Right atrium auricular region (tissue), 2 donors: ENCODE measurements around the gene QPCT. TPM values are rescaled to one million over a fixed set of nuclear protein-coding genes. Genes with fewer than 3 reads are reported as not detected.

Experiments
- DNase-seq: peaks from one replicate; pipeline ENCODE4 v3.0.0-alpha.2; 2019; ENCODE audit warnings: low spot score
- H3K27ac ChIP-seq, 2 donors: fragments of 200-600 bp; sonication (generic); 1 replicate in 1 of 2; 2 replicates in 1 of 2; pipeline ENCODE4 v1.5.1; 2016 to 2019
- H3K27me3 ChIP-seq, 2 donors: fragments of 200-600 bp; sonication (generic); one replicate each; pipeline versions ENCODE4 v1.5.1 to v1.6.0; 2017 to 2019
- H3K36me3 ChIP-seq: fragments of 200-600 bp; sonication (generic); one replicate; pipeline ENCODE4 v1.5.1; 2016
- H3K4me1 ChIP-seq, 2 donors: fragments of 200-600 bp; sonication (generic); one replicate each; pipeline versions ENCODE4 v1.5.1 to v1.6.0; 2017 to 2019
- H3K4me3 ChIP-seq, 2 donors: fragments of 200-600 bp; sonication (generic); 1 replicate in 1 of 2; 2 replicates in 1 of 2; pipeline ENCODE4 v1.5.1; 2017 to 2019; ENCODE audit warnings: mild to moderate bottlenecking in 1 of 2, moderate library complexity in 1 of 2
- H3K9me3 ChIP-seq, 2 donors: fragments of 200-600 bp; sonication (generic); one replicate each; pipeline ENCODE4 v1.5.1; 2019
- total RNA-seq, 2 donors: library from RNA; depleted of rRNA; stranded (reverse); fragments of >200 nt; gene quantifications; one replicate each; pipeline ENCODE4 v1.1.0, GENCODE V29; 2016
- TF ChIP-seq, protein P1 (sequence below), 2 donors: fragments of 200-600 bp; sonication (generic); IDR thresholded peaks; one replicate each; pipeline ENCODE4 v1.5.1; 2019; ENCODE audit warnings: antibody characterized with exemption in 2 of 2

QPCT gene
- total RNA-seq, 2 donors from 2014 or later = 1.1 to 10.1 TPM

DNA sequence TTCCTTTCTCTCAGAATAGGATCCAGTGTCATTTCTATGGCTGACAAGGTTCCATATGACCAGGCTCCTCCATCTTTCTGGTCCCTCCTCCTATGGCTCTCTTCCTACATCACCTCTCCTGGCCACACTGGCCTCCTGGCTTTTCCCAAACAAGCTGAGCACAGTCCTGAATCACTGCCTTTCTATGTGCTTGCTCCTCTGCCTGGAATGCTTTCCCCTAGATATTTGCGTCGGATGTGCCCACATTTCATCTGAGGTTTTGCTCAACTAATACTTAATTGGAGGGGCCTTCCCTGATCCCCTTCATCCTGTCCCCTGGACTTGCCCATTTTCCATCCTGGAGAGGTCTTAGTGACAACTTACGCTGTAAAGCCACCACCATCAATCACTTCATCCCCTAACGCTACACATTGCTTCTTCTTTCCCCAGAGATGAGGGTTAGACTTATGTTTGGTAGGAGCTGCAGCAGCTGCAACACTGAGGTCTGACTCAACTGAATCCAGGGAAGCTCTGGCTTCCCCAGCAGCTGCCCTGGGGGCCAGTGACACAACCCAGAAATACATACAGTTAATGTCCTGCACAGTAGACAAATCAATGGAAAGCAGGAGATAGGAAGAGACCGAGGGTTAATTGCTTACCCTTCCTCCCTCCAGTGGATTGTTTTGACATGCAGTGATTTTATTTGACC is 42.9 kb downstream of the QPCT start:
- no peak for DNase-seq
- H3K36me3 ChIP-seq = no peaks in the 10 kb centered on the region
- TF ChIP-seq, protein P1, sequence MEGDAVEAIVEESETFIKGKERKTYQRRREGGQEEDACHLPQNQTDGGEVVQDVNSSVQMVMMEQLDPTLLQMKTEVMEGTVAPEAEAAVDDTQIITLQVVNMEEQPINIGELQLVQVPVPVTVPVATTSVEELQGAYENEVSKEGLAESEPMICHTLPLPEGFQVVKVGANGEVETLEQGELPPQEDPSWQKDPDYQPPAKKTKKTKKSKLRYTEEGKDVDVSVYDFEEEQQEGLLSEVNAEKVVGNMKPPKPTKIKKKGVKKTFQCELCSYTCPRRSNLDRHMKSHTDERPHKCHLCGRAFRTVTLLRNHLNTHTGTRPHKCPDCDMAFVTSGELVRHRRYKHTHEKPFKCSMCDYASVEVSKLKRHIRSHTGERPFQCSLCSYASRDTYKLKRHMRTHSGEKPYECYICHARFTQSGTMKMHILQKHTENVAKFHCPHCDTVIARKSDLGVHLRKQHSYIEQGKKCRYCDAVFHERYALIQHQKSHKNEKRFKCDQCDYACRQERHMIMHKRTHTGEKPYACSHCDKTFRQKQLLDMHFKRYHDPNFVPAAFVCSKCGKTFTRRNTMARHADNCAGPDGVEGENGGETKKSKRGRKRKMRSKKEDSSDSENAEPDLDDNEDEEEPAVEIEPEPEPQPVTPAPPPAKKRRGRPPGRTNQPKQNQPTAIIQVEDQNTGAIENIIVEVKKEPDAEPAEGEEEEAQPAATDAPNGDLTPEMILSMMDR (IDR thresholded peaks at IDR 0.05) = no peak
- H3K4me3 ChIP-seq = no peak overlapping the region
- no peaks in the 10 kb centered on the region for H3K27me3 ChIP-seq
- peaks cover 0 to 12% of the 10 kb centered on the region in 2 donors for H3K4me1 ChIP-seq
- no peak overlapping the region for H3K27ac ChIP-seq
- H3K9me3 ChIP-seq = no peaks in the 10 kb centered on the region

DNA sequence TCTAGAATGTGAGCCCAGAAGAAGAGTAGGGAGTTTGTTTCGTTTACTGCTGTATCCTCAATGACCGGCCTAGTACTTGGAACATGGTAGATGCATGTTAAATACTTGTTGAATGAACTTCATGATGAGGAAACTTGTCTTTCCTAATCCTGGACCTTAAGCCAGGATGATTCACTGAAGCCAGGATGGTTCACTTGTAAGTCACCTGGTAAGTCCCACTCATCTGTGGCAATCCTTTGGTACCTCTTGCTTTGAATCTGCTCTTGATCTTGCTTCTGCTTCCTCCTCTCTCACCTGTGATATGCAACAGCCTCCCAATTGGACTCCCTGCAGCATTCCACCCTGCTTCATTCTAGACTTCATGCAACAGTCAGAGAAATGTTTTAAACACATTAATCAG is 43.6 kb downstream of the QPCT start:
- Histone ChIP-seq H3K9me3 (no peaks in the 10 kb centered on the region), H3K27ac (no peak overlapping the region), H3K4me1 (peaks cover 0 to 12% of the 10 kb centered on the region in 2 donors), H3K4me3 (no peak overlapping the region), H3K27me3 (no peaks in the 10 kb centered on the region), H3K36me3 (no peaks in the 10 kb centered on the region)
- TF ChIP-seq, protein P1 (IDR thresholded peaks at IDR 0.05) = no peak
- DNase-seq = no peak

DNA sequence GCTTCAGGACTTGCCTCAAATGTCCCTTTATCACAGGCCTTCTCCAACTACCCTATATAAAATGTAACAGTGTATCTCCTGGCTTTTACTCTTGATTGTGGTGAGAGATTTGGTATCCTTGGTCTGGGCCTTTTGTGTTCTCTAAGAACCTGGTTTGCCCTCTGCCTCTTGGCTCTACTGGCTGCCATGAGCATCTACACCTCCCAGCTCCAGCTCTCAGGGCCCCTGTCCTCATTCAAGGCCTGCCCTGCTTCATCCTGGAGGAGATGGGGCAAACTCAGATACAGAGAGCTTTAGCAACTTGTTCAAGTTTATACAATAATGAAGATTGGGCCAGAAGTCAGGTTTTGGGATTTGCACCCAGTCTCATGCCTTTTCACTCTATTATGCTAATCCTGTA is 45.0 kb downstream of the QPCT start:
- H3K4me1 ChIP-seq = peaks cover 0 to 12% of the 10 kb centered on the region in 2 donors
- DNase-seq = no peak
- H3K36me3 ChIP-seq = no peaks in the 10 kb centered on the region
- H3K4me3 ChIP-seq = no peak overlapping the region
- TF ChIP-seq, protein P1 (IDR thresholded peaks at IDR 0.05) = no peak
- H3K27me3 ChIP-seq = no peaks in the 10 kb centered on the region
- H3K27ac ChIP-seq = no peak overlapping the region
- no peaks in the 10 kb centered on the region for H3K9me3 ChIP-seq

DNA sequence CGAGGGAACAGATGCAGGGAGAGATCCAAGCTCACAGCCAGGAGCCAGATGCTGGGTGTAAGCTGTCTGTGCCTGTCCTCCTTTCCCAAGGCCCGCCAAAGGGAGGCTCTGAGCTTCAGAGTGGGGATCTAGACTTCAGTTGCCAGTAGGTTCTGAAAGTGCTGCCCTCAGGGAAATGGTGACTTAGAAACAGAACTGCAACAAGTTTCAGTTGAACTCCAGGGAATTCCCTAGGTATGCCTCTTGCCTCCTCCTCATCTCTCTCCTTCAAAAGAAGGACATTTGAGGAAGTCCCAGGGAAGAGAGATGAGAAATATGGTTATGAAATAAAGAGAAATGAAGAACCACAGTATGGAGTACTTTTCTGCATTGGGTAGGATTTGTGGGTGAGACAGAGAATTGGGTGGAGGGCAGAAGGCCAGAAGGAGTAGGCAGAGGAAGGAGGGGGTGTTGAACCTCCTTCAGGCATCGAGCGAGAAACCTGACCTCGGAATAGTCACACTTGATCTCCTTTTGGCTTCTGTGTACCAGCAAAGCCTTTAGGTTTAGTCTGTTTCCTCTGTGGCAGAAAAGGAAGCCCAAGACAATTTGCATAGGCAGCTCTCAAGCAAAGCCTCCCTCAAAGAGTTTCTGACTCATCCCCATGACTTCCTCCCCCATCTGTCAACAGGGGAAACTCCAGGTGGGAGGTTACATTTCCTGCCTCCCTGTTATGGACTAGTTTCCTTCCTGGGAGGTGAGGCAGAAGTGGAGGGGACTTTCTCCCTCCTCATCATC is 45.7 kb downstream of the QPCT start:
- Histone ChIP-seq H3K27me3 (no peaks in the 10 kb centered on the region), H3K4me3 (no peak overlapping the region), H3K9me3 (no peaks in the 10 kb centered on the region), H3K27ac (no peak overlapping the region), H3K36me3 (no peaks in the 10 kb centered on the region), H3K4me1 (peaks cover 0 to 12% of the 10 kb centered on the region in 2 donors)
- TF ChIP-seq, protein P1 (IDR thresholded peaks at IDR 0.05) = no peak
- DNase-seq = no peak

DNA sequence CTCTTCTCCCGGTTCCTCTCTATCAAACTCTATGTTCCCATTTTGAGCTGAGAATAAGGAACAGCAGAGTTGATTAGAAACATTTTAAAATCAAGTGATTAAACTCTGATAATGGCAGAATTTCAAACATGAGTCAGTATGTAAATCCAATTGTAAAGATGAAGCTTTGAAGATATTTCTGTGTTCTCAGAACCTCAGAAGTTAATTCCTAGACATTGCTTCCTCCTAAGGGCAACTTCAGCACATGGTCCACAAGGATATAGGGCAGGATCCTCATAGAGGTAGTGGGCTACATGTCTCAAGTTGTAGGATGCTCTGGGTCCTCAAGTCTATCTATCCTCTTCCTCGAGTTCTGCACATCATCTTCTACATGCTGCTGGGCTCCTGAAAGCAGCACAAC is 46.3 kb downstream of the QPCT start:
- DNase-seq = no peak
- Histone ChIP-seq H3K27ac (no peak overlapping the region), H3K4me1 (peaks cover 0 to 12% of the 10 kb centered on the region in 2 donors), H3K27me3 (no peaks in the 10 kb centered on the region), H3K4me3 (no peak overlapping the region), H3K36me3 (no peaks in the 10 kb centered on the region), H3K9me3 (no peaks in the 10 kb centered on the region)
- TF ChIP-seq, protein P1 (IDR thresholded peaks at IDR 0.05) = no peak
